ENCODE measurements around the gene LRRC53.
A peak's percentile ranks its signal among the peaks of the same experiment; 100 is the strongest.

LRRC53 gene

GRCh38 chr1:74427681-74428080, 84.7 kb downstream of the LRRC53 start:
- no peaks in the 10 kb centered on the region for H3K79me2 ChIP-seq (ENCODE audit: low read length)
- H2AFZ ChIP-seq (ENCODE audit: low read length), result no peak overlapping the region
- no peaks in the 10 kb centered on the region for H4K20me1 ChIP-seq (ENCODE audit: insufficient read depth, low read length)
- H3K27ac ChIP-seq (ENCODE audit: low read length), result no peak overlapping the region
- no peaks in the 10 kb centered on the region for H3K36me3 ChIP-seq (replicated peaks; ENCODE audit: insufficient read depth, low read length)
- no peaks in the 10 kb centered on the region for H3K4me1 ChIP-seq (ENCODE audit: low read length)
- H3K9ac ChIP-seq (ENCODE audit: low read length), result no peak overlapping the region
- no peaks in the 10 kb centered on the region for H3F3A ChIP-seq (ENCODE audit: insufficient read depth, low read length)
- H3K4me3 ChIP-seq (ENCODE audit: low read length), result no peak overlapping the region
- no peaks in the 10 kb centered on the region for H3K9me2 ChIP-seq (replicated peaks; ENCODE audit: insufficient read depth, low read length)
- no peaks in the 10 kb centered on the region for H3K27me3 ChIP-seq (replicated peaks; ENCODE audit: insufficient read depth, low read length)
- no peak for TF ChIP-seq CTCF (IDR thresholded peaks at IDR 0.05; ENCODE audit: low read length)
- no peak for TF ChIP-seq EZH2 (optimal IDR thresholded peaks at IDR 0.05; ENCODE audit: low read depth, low read length)
- no peak for TF ChIP-seq EZH2phosphoT487 (IDR thresholded peaks at IDR 0.05; ENCODE audit: low read length)
- no peaks in the 10 kb centered on the region for H3K9me3 ChIP-seq (replicated peaks; ENCODE audit: insufficient read depth, low read length)
- DNase-seq, result no peak
- H3K4me2 ChIP-seq (ENCODE audit: low read depth, low read length), result no peak overlapping the region

GRCh38 chr1:74426208-74426937, 86.0 kb downstream of the LRRC53 start:
- no peak overlapping the region for H3K4me2 ChIP-seq (ENCODE audit: low read depth, low read length)
- H3K36me3 ChIP-seq (replicated peaks; ENCODE audit: insufficient read depth, low read length), result no peaks in the 10 kb centered on the region
- no peaks in the 10 kb centered on the region for H3F3A ChIP-seq (ENCODE audit: insufficient read depth, low read length)
- DNase-seq, result peak; percentile 27
- no peaks in the 10 kb centered on the region for H3K9me3 ChIP-seq (replicated peaks; ENCODE audit: insufficient read depth, low read length)
- H4K20me1 ChIP-seq (ENCODE audit: insufficient read depth, low read length), result no peaks in the 10 kb centered on the region
- no peak overlapping the region for H3K27ac ChIP-seq (ENCODE audit: low read length)
- no peaks in the 10 kb centered on the region for H3K27me3 ChIP-seq (replicated peaks; ENCODE audit: insufficient read depth, low read length)
- no peak overlapping the region for H3K9ac ChIP-seq (ENCODE audit: low read length)
- TF ChIP-seq CTCF (IDR thresholded peaks at IDR 0.05; ENCODE audit: low read length), result no peak
- TF ChIP-seq EZH2 (optimal IDR thresholded peaks at IDR 0.05; ENCODE audit: low read depth, low read length), result no peak
- TF ChIP-seq EZH2phosphoT487 (IDR thresholded peaks at IDR 0.05; ENCODE audit: low read length), result no peak
- no peaks in the 10 kb centered on the region for H3K79me2 ChIP-seq (ENCODE audit: low read length)
- H2AFZ ChIP-seq (ENCODE audit: low read length), result no peak overlapping the region
- H3K4me3 ChIP-seq (ENCODE audit: low read length), result no peak overlapping the region
- no peaks in the 10 kb centered on the region for H3K4me1 ChIP-seq (ENCODE audit: low read length)
- no peaks in the 10 kb centered on the region for H3K9me2 ChIP-seq (replicated peaks; ENCODE audit: insufficient read depth, low read length)

GRCh38 chr1:74425676-74426075, 86.7 kb downstream of the LRRC53 start:
- Histone ChIP-seq H3K9ac (ENCODE audit: low read length) (no peak overlapping the region), H3K27me3 (replicated peaks; ENCODE audit: insufficient read depth, low read length) (no peaks in the 10 kb centered on the region), H3K4me1 (ENCODE audit: low read length) (no peaks in the 10 kb centered on the region), H3K4me2 (ENCODE audit: low read depth, low read length) (no peak overlapping the region), H3K4me3 (ENCODE audit: low read length) (no peak overlapping the region), H3K79me2 (ENCODE audit: low read length) (no peaks in the 10 kb centered on the region), H3K9me2 (replicated peaks; ENCODE audit: insufficient read depth, low read length) (no peaks in the 10 kb centered on the region), H3F3A (ENCODE audit: insufficient read depth, low read length) (no peaks in the 10 kb centered on the region), H3K27ac (ENCODE audit: low read length) (no peak overlapping the region), H4K20me1 (ENCODE audit: insufficient read depth, low read length) (no peaks in the 10 kb centered on the region), H3K9me3 (replicated peaks; ENCODE audit: insufficient read depth, low read length) (no peaks in the 10 kb centered on the region), H2AFZ (ENCODE audit: low read length) (no peak overlapping the region), H3K36me3 (replicated peaks; ENCODE audit: insufficient read depth, low read length) (no peaks in the 10 kb centered on the region)
- DNase-seq, result no peak
- no peak for TF ChIP-seq EZH2phosphoT487 (IDR thresholded peaks at IDR 0.05; ENCODE audit: low read length)
- no peak for TF ChIP-seq EZH2 (optimal IDR thresholded peaks at IDR 0.05; ENCODE audit: low read depth, low read length)
- no peak for TF ChIP-seq CTCF (IDR thresholded peaks at IDR 0.05; ENCODE audit: low read length)

Measured in MM.1S (cell line).